C4-2B (cell line): ENCODE measurements around the gene TTC17.

Experiments used
- H3K27ac ChIP-seq: fragments of 450-650 bp; 2 replicates; pipeline ENCODE4 v1.5.1; 2017
- ZFX ChIP-seq: fragments of 450-650 bp; IDR thresholded peaks from 2 replicates; pipeline ENCODE4 v1.6.1; 2017
- TF ChIP-seq, protein P1 (sequence below): fragments of 450-650 bp; conservative IDR thresholded peaks from 2 replicates; pipeline ENCODE4 v1.5.1; 2017; ENCODE audit warnings: mild to moderate bottlenecking

TTC17 gene

DNA sequence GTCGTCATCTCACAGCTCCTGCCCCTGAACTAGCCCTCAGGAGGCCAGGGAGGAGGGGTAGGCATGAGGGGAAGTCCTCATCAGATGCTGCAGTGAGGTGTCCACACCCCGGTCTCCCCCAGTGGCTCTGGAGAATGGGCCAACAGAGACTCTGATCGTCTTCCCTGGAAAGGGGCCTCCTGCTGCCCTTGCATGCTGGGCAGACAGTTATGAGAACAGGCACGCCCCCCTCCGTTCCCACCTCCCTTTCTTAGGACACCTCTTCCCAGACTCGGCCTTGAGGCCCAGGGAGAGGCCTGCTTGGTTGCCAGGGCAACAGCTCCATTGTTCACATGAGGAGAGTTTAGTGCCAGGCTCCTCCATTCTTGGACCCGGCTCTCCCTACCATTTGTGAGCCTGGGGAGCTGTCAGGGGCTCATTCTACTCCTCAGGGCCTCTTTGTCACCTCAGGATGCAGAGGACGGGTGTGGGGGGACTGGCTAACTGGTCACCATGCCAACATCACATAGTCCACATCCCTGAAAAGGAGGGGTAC is 157.7 kb downstream of the TTC17 start:
- TF ChIP-seq, protein P1, sequence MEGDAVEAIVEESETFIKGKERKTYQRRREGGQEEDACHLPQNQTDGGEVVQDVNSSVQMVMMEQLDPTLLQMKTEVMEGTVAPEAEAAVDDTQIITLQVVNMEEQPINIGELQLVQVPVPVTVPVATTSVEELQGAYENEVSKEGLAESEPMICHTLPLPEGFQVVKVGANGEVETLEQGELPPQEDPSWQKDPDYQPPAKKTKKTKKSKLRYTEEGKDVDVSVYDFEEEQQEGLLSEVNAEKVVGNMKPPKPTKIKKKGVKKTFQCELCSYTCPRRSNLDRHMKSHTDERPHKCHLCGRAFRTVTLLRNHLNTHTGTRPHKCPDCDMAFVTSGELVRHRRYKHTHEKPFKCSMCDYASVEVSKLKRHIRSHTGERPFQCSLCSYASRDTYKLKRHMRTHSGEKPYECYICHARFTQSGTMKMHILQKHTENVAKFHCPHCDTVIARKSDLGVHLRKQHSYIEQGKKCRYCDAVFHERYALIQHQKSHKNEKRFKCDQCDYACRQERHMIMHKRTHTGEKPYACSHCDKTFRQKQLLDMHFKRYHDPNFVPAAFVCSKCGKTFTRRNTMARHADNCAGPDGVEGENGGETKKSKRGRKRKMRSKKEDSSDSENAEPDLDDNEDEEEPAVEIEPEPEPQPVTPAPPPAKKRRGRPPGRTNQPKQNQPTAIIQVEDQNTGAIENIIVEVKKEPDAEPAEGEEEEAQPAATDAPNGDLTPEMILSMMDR, result no peak
- H3K27ac ChIP-seq, result no peak overlapping the region

- TF ChIP-seq ZFX, result no peak
- TF ChIP-seq, protein P1, result no peak
- H3K27ac ChIP-seq, result no peak overlapping the region
Measured at GRCh38 chr11:43517518-43517917, 158.8 kb downstream of the TTC17 start.

DNA sequence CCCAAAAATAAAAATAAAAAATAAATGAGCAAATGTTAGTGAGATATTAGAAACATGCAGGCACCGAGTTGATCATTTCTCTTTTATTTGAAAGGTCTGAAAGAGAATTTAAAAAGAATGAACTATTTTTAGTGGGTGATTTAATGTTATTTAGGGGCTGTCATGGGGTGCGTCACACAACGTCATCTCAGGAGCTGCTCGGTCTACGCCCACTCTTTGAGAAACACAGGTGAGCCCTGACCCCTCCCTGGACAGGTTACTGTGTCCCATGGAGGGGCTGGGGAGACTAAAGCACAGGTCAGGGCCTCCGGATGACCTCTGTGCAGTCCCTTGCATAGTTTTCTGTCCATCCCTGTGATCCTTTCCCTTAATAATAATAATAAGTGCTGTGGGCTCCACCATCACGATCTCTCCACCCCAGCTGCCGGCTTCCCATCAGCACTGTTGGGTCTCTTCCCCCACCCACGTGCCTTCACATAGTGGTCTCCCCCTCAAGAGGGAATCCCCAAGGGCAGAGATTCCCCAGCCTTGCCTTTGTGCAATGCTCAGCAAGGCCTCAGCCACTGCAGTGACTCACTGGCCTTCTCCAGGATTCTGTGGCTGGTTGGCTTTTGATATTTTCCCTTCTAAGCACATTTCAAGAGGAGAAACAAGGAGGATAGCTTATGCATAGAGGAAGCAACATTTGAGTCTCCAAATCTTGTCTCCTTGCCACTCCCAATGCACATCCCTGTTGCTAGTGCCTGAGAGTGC is 159.9 kb downstream of the TTC17 start:
- H3K27ac ChIP-seq, result no peak overlapping the region
- TF ChIP-seq ZFX, result no peak

DNA sequence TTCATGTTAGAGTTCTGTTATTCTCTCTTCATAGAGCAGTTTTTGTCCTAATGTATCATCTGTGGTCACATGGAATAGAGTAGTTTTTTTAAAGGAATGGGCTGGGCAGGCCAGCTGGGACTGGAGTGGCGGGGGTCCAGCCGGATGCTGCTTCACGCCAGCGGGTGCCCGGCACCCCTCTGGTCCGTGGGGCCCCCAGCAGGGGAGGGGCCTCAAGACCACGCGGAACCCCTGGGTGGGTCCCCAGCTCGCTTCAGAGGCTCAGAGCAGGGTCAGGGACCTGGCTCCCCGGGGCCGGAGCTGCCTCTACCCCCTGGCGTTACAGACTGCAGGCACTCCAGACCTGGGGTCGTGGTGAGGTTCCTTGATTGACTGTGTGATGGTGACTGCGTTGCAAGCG is 162.8 kb downstream of the TTC17 start:
- TF ChIP-seq ZFX, result no peak
- TF ChIP-seq, protein P1, result no peak
- H3K27ac ChIP-seq, result no peak overlapping the region

DNA sequence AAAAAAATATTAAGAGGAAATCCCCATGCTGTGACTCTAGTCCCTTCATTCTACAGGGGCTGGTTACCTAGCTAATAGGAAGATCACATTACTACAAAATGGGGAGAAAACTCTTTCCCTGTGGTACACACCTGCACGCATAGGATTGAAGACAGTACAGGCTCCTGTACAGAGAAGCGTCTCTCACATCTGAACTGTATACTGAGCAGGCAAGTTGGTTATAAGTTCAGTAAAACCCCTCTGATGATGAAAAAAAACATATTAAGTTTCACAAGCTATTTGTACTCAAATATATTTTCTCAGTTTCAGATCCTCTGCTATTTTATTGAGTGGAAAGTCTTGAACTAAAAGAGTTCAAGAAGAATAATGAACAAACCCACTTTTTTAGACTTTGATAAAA is 164.9 kb downstream of the TTC17 start:
- TF ChIP-seq, protein P1, result no peak
- no peak for TF ChIP-seq ZFX
- H3K27ac ChIP-seq, result no peak overlapping the region

DNA sequence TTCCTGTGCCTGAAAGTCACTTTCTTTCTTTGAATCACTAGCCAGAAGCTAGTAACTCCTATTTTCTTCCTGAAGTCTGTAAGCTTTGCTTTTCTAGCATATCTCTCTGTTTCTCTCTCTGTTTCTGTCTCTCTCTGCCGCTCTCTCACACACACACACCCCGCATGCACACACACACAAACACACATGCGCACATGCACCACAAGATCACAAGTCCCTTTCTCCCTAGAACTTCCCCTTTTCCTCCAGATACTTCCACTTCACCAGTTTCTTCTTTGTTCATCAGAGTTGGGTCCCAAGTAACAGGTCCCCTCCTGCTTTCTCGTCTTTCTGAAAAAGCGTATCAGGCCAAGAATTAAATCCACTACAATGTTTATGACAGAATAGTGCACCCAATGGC is 173.3 kb downstream of the TTC17 start:
- TF ChIP-seq, protein P1, result no peak
- no peak for TF ChIP-seq ZFX
- no peak overlapping the region for H3K27ac ChIP-seq

- no peak for TF ChIP-seq ZFX
- TF ChIP-seq, protein P1, result no peak
- H3K27ac ChIP-seq, result no peak overlapping the region
Measured at GRCh38 chr11:43537833-43538615, 179.3 kb downstream of the TTC17 start.
